ENCODE results near the gene KIF26B.

DNA sequence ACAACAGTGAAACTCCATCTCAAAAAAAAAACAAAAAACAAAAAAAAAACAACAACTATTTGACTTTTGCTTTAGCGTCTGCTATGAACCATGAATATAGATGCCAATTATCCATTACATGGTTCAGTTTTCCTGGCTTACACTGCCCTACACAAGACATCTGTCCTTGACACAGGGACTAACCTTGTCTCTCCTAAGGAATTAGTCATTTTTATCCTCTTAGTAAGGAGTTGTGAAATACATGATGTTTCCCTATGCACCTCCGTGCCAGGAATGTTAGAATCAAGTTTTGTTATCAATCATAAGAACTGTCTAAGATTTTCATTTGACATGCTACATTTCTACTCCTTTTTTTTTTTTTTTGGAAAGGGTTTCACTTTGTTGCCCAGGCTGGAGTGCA is 241.8 kb downstream of the KIF26B start:
- TF ChIP-seq, protein P1, sequence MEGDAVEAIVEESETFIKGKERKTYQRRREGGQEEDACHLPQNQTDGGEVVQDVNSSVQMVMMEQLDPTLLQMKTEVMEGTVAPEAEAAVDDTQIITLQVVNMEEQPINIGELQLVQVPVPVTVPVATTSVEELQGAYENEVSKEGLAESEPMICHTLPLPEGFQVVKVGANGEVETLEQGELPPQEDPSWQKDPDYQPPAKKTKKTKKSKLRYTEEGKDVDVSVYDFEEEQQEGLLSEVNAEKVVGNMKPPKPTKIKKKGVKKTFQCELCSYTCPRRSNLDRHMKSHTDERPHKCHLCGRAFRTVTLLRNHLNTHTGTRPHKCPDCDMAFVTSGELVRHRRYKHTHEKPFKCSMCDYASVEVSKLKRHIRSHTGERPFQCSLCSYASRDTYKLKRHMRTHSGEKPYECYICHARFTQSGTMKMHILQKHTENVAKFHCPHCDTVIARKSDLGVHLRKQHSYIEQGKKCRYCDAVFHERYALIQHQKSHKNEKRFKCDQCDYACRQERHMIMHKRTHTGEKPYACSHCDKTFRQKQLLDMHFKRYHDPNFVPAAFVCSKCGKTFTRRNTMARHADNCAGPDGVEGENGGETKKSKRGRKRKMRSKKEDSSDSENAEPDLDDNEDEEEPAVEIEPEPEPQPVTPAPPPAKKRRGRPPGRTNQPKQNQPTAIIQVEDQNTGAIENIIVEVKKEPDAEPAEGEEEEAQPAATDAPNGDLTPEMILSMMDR (IDR thresholded peaks at IDR 0.05; ENCODE audit: low read length), result no peak
- TF ChIP-seq EZH2 (IDR thresholded peaks at IDR 0.05; ENCODE audit: borderline replicate concordance, low read length), result no peak
